Gastroesophageal sphincter (tissue), 4 donors: Measurements from ENCODE around the gene TRPV6. TPM values are rescaled to one million over a fixed set of nuclear protein-coding genes. Genes with fewer than 3 reads are reported as not detected.

Experiments used
- ATAC-seq: fragments of 150-250 bp; one replicate; pipeline ENCODE4 v1.9.1; 2016; ENCODE audit warnings: mild to moderate bottlenecking, moderate library complexity
- H3K27ac ChIP-seq, 4 donors: fragments of 200-600 bp; sonication (generic) in 3 of 4; 1 replicate in 3 of 4; 2 replicates in 1 of 4; pipeline ENCODE4 v1.5.1; 2016 to 2019
- H3K27me3 ChIP-seq: fragments of 200-600 bp; sonication (generic); one replicate; pipeline ENCODE4 v1.5.1; 2019
- H3K36me3 ChIP-seq, 2 donors: fragments of 200-600 bp; sonication (generic); one replicate each; pipeline ENCODE4 v1.5.1; 2019; ENCODE audit warnings: control low read depth in 1 of 2
- H3K4me1 ChIP-seq, 3 donors: fragments of 200-600 bp; sonication (generic); 1 replicate in 2 of 3; 2 replicates in 1 of 3; pipeline ENCODE4 v1.5.1; 2016 to 2019; ENCODE audit warnings: control low read depth in 2 of 3
- H3K4me3 ChIP-seq, 2 donors: fragments of 200-600 bp; sonication (generic); one replicate each; pipeline ENCODE4 v1.5.1; 2019; ENCODE audit warnings: mild to moderate bottlenecking in 1 of 2, moderate library complexity in 1 of 2
- H3K9me3 ChIP-seq, 3 donors: fragments of 200-600 bp; sonication (generic); one replicate each; pipeline ENCODE4 v1.5.1; 2017 to 2019; ENCODE audit warnings: control low read depth in 2 of 3
- EP300 ChIP-seq: sonication (generic); formaldehyde crosslinking; IDR thresholded peaks from one replicate; pipeline ENCODE4 v1.6.1; 2017; ENCODE audit warnings: antibody characterized with exemption, mild to moderate bottlenecking
- POLR2A ChIP-seq, 2 donors: fragments of 450-650 bp; IDR thresholded peaks; one replicate each; pipeline ENCODE4 v1.6.1; 2017; ENCODE audit warnings: antibody characterized with exemption in 2 of 2, mild to moderate bottlenecking in 2 of 2, moderate library complexity in 1 of 2
- POLR2AphosphoS5 ChIP-seq: sonication (generic); formaldehyde crosslinking; IDR thresholded peaks from one replicate; pipeline ENCODE4 v1.6.1; 2017; ENCODE audit warnings: antibody characterized with exemption
- WGBS, 2 donors: methylation state at CpG; one replicate each; pipeline ENCODE4 v1.1.5; 2018; ENCODE audit warnings: low coverage in 1 of 2; 5-methylcytosine and 5-hydroxymethylcytosine counted together
- total RNA-seq, 4 donors: library from RNA; depleted of rRNA; stranded (reverse); fragments of >200 nt; gene quantifications; one replicate each; pipeline ENCODE4 v1.1.0, GENCODE V29; 2016
- TF ChIP-seq, protein P1 (sequence below), 4 experiments: fragments of 200-600 bp in 2 of 4; fragments of 450-650 bp in 2 of 4; sonication (generic) in 1 of 4; IDR thresholded peaks; one replicate each; pipeline ENCODE4 v1.5.1; 2017 to 2019; ENCODE audit warnings: antibody characterized with exemption in 4 of 4, mild to moderate bottlenecking in 2 of 4, moderate library complexity in 2 of 4

The TRPV6 gene
- total RNA-seq, 4 donors from 2014 or later: 0.16 TPM; not detected in 3

DNA sequence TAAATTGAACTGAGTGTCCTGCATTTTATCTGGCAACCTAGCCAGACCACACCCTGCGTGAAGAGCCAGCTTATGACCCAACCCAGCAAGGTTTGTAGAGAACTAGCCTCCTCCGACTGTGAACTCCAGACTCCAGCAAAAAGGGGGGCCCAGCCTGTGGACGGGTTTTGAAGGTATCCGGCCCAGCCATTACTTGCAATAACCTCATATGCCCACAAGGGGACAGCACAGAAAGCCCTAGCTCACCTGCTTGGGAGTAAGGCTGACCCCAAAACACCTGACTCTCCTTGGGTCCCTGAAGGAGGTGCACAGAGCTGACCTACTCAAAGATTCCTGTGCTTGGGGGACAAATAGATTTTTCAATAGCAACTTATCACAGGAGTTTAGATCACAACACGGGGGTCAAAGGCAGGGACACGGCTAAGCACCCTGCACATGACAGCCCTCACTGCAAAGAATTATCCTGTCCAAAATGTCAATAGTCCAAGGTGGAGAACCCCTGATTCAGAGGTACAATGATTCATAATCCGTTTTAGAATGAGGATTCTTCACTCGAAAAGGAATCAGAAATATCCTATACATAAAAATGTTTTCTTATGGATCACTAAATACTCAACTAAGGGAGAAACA, 4.6 kb downstream of the TRPV6 start:
- TF ChIP-seq, protein P1, sequence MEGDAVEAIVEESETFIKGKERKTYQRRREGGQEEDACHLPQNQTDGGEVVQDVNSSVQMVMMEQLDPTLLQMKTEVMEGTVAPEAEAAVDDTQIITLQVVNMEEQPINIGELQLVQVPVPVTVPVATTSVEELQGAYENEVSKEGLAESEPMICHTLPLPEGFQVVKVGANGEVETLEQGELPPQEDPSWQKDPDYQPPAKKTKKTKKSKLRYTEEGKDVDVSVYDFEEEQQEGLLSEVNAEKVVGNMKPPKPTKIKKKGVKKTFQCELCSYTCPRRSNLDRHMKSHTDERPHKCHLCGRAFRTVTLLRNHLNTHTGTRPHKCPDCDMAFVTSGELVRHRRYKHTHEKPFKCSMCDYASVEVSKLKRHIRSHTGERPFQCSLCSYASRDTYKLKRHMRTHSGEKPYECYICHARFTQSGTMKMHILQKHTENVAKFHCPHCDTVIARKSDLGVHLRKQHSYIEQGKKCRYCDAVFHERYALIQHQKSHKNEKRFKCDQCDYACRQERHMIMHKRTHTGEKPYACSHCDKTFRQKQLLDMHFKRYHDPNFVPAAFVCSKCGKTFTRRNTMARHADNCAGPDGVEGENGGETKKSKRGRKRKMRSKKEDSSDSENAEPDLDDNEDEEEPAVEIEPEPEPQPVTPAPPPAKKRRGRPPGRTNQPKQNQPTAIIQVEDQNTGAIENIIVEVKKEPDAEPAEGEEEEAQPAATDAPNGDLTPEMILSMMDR (IDR thresholded peaks at IDR 0.05): peak in 2 of 4 experiments; percentile 7 to 48
- no peak for TF ChIP-seq POLR2AphosphoS5
- TF ChIP-seq POLR2A (IDR thresholded peaks at IDR 0.05): no peak
- TF ChIP-seq EP300: no peak
- Histone ChIP-seq H3K9me3 (no peaks in the 10 kb centered on the region), H3K27me3 (peaks cover 70% of the 10 kb centered on the region), H3K27ac (no peak overlapping the region), H3K4me3 (no peak overlapping the region), H3K36me3 (no peaks in the 10 kb centered on the region), H3K4me1 (no peaks in the 10 kb centered on the region)
- WGBS, 2 donors: 36 to 42% methylated on average over 6 of the region's 8 CpGs
- ATAC-seq: no peak

DNA sequence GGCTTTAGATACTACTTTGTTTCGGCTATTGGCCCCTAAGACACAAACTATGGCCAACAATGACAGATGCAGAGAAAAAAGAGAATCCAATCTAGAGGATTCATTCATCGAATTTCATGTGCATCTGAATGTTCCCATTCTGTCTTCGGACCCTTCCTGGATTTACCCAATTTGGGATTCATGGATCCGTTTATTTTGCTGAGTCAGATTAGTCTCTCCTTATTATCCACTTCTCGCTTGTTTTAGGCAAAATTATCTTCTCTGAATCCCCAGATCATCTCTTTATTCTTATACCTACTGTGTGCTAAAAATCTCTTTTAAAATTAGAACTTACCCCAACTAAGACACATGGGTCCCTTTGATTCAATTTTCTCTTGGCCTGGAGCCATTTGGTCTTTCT, 6.5 kb downstream of the TRPV6 start:
- peaks cover 72% of the 10 kb centered on the region for H3K27me3 ChIP-seq
- no peak overlapping the region for H3K27ac ChIP-seq
- no peaks in the 10 kb centered on the region for H3K36me3 ChIP-seq
- H3K4me1 ChIP-seq: no peaks in the 10 kb centered on the region
- no peak overlapping the region for H3K4me3 ChIP-seq
- TF ChIP-seq EP300: no peak
- TF ChIP-seq POLR2A (IDR thresholded peaks at IDR 0.05): no peak
- TF ChIP-seq, protein P1 (IDR thresholded peaks at IDR 0.05): no peak
- TF ChIP-seq POLR2AphosphoS5: no peak
- H3K9me3 ChIP-seq: no peaks in the 10 kb centered on the region
- WGBS, 2 donors: 84 to 86% methylated on average over 5 of the region's 5 CpGs
- no peak for ATAC-seq

DNA sequence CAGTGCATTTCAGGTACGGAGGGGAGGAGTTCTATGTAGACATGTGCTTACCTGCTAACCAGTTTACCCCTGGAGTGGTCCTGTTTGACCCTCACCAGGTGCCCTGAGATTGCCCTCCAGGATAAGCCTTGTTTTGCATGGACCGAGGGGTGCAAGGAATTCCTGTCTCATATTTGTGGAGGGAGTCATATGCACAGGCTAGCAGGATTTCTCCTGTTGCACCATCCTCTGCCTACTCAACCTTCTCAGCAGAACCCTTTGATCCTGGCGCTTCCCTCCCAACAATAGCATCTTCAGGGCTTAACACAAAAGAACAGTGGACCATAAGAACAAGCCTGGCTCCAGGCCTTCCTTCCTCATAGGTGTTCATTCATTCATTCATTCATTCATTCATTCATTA, 7.2 kb downstream of the TRPV6 start:
- Histone ChIP-seq H3K36me3 (no peaks in the 10 kb centered on the region), H3K27ac (no peak overlapping the region), H3K27me3 (peaks cover 65% of the 10 kb centered on the region), H3K4me1 (no peaks in the 10 kb centered on the region), H3K4me3 (no peak overlapping the region), H3K9me3 (no peaks in the 10 kb centered on the region)
- TF ChIP-seq POLR2A (IDR thresholded peaks at IDR 0.05) (no peak), EP300 (no peak)
- 60 to 100% methylated on average over 1 to 3 of the region's 3 CpGs for WGBS, 2 donors
- no peak for ATAC-seq

DNA sequence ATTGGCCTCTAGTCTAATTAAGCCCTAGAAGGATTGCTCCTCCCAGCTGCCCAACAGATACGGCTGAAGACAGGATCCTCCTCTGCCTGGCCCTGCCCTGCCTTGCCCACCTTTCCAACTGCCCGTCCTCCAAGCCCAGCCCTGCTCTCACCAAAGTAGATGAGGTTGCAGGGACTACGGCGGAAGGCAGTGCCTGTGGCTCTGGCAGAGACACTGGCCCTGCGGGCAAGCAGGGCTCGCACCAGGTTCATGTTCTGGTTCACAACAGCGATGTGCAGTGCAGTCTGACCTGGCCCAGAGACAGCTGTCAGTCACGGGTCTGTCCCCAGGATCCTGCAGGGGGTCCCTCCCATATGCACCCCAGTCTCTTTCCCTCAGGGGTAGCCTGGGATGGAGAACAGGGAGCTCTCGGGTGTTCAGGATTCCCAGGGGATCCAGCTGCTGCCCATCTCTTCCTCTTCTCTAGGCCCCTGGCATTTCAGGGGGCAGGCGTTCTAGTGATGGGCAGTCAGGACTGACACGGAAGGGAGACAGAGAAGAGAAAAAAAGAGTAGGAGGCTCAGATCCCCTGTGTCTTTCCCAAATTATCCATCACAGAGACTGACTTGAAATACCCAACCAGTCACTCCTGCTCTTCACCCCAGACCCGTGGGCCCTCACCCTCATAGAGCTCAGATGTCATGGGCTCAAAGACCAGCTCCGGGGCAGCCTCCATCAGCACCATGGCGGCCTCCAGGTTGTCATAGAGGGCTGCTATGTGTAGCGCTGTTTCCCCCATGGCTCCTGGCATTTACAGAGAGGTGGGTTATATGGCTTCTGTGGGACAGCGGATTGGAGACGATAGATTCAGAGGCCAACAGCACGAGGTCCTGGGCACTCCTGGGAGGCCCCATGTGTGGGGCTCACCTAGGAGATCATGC, 8.3 kb downstream of the TRPV6 start:
- TF ChIP-seq POLR2AphosphoS5 (no peak), EP300 (no peak), POLR2A (IDR thresholded peaks at IDR 0.05) (no peak)
- TF ChIP-seq, protein P1 (IDR thresholded peaks at IDR 0.05): no peak
- Histone ChIP-seq H3K27me3 (peaks cover 56% of the 10 kb centered on the region), H3K36me3 (no peaks in the 10 kb centered on the region), H3K4me1 (no peaks in the 10 kb centered on the region), H3K4me3 (no peak overlapping the region), H3K9me3 (no peaks in the 10 kb centered on the region), H3K27ac (no peak overlapping the region)
- ATAC-seq: no peak
- WGBS, 2 donors: 40% methylated on average over 1 to 2 of the region's 18 CpGs

DNA sequence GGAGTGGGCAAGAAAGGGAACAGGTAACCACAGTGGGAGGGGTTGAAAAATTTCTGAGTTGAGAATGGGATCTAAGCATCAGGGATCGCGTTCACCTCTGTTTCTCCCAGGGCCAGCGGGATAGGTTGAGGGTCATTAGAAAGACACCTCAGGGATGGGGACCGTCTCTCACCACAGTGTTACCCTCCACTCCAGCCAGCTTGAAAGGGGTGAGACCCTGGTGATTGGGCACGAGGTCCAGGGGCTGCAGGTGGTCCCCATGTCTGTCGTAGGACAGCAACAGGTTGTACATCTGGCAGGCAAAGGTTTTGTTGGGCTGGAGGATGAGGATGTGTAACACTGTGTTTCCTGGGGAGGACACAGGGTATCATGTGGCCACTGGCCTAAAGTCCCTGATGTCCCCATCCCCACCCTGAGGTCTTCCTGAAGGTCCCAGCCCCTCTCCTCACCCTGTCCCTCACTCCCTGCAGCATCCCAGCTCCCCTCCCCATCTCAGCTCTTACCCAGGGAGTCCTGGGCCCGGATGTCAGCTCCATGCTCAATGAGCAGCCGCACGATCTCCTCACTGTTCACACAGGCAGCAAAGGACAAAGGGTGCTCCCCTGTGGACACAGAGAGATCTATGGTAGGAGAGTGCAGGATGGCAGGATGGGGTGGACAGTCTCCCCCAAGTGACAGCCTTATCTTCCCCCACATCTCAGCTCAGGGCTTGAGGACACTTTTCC, 9.1 kb downstream of the TRPV6 start:
- WGBS, 2 donors: 59% methylated on average over 5 of the region's 9 CpGs; no CpG with 5 or more reads in 1 of the 2 donors
- Histone ChIP-seq H3K27me3 (peaks cover 47% of the 10 kb centered on the region), H3K4me1 (no peaks in the 10 kb centered on the region), H3K4me3 (no peak overlapping the region), H3K36me3 (no peaks in the 10 kb centered on the region), H3K9me3 (no peaks in the 10 kb centered on the region), H3K27ac (no peak overlapping the region)
- ATAC-seq: no peak
- TF ChIP-seq POLR2A (IDR thresholded peaks at IDR 0.05) (no peak), POLR2AphosphoS5 (no peak), EP300 (no peak)
- TF ChIP-seq, protein P1 (IDR thresholded peaks at IDR 0.05): no peak
